ENCODE data around the gene ART4. TPM values are rescaled to one million over a fixed set of nuclear protein-coding genes. Genes with fewer than 3 reads are reported as not detected.

Gene ART4
- total RNA-seq, 1 donor: not detected

- Histone ChIP-seq H3K4me3 (ENCODE audit: insufficient read depth, low read length) (no peak overlapping the region), H3K79me2 (ENCODE audit: insufficient read depth, low read length) (no peaks in the 10 kb centered on the region), H3K27ac (ENCODE audit: low read depth, low read length) (no peak overlapping the region), H3K27me3 (ENCODE audit: insufficient read depth, low read length) (no peaks in the 10 kb centered on the region), H2AFZ (ENCODE audit: low read length) (no peak overlapping the region), H3K36me3 (ENCODE audit: insufficient read depth, low read length) (no peaks in the 10 kb centered on the region), H3K9me3 (ENCODE audit: low read depth, low read length) (no peaks in the 10 kb centered on the region), H3K4me1 (ENCODE audit: insufficient read depth, low read length) (peaks cover 28% of the 10 kb centered on the region), H3K4me2 (ENCODE audit: insufficient read depth, low read length) (no peak overlapping the region), H4K20me1 (ENCODE audit: insufficient read depth, low read length) (no peaks in the 10 kb centered on the region)
- no peak for TF ChIP-seq CTCF (IDR thresholded peaks at IDR 0.05; ENCODE audit: extremely low read depth, low read depth, low read length)
- DNase-seq (ENCODE audit: insufficient read length, low spot score, missing footprints): no peak
Observed at GRCh38 chr12:14834509-14834908, 8.8 kb downstream of the ART4 start.

- Histone ChIP-seq H3K36me3 (ENCODE audit: insufficient read depth, low read length) (no peaks in the 10 kb centered on the region), H3K79me2 (ENCODE audit: insufficient read depth, low read length) (no peaks in the 10 kb centered on the region), H3K27me3 (ENCODE audit: insufficient read depth, low read length) (no peaks in the 10 kb centered on the region), H4K20me1 (ENCODE audit: insufficient read depth, low read length) (no peaks in the 10 kb centered on the region), H3K9me3 (ENCODE audit: low read depth, low read length) (no peaks in the 10 kb centered on the region), H3K27ac (ENCODE audit: low read depth, low read length) (no peak overlapping the region), H3K4me1 (ENCODE audit: insufficient read depth, low read length) (peaks cover 28% of the 10 kb centered on the region), H2AFZ (ENCODE audit: low read length) (no peak overlapping the region), H3K4me3 (ENCODE audit: insufficient read depth, low read length) (no peak overlapping the region), H3K4me2 (ENCODE audit: insufficient read depth, low read length) (no peak overlapping the region)
- TF ChIP-seq CTCF (IDR thresholded peaks at IDR 0.05; ENCODE audit: extremely low read depth, low read depth, low read length): no peak
- DNase-seq (ENCODE audit: insufficient read length, low spot score, missing footprints): no peak
Observed at GRCh38 chr12:14833952-14834351, 9.4 kb downstream of the ART4 start.

GRCh38 chr12:14833336-14833735, 10.0 kb downstream of the ART4 start:
- H3K4me2 ChIP-seq (ENCODE audit: insufficient read depth, low read length): no peak overlapping the region
- no peak for DNase-seq (ENCODE audit: insufficient read length, low spot score, missing footprints)
- no peaks in the 10 kb centered on the region for H3K79me2 ChIP-seq (ENCODE audit: insufficient read depth, low read length)
- no peak overlapping the region for H3K27ac ChIP-seq (ENCODE audit: low read depth, low read length)
- H3K36me3 ChIP-seq (ENCODE audit: insufficient read depth, low read length): no peaks in the 10 kb centered on the region
- H3K4me3 ChIP-seq (ENCODE audit: insufficient read depth, low read length): no peak overlapping the region
- no peaks in the 10 kb centered on the region for H3K27me3 ChIP-seq (ENCODE audit: insufficient read depth, low read length)
- H2AFZ ChIP-seq (ENCODE audit: low read length): no peak overlapping the region
- no peaks in the 10 kb centered on the region for H3K9me3 ChIP-seq (ENCODE audit: low read depth, low read length)
- TF ChIP-seq CTCF (IDR thresholded peaks at IDR 0.05; ENCODE audit: extremely low read depth, low read depth, low read length): no peak
- H3K4me1 ChIP-seq (ENCODE audit: insufficient read depth, low read length): peaks cover 28% of the 10 kb centered on the region
- no peaks in the 10 kb centered on the region for H4K20me1 ChIP-seq (ENCODE audit: insufficient read depth, low read length)

GRCh38 chr12:14828892-14829291, 14.4 kb downstream of the ART4 start:
- DNase-seq (ENCODE audit: insufficient read length, low spot score, missing footprints): no peak
- peaks cover 4% of the 10 kb centered on the region for H3K4me1 ChIP-seq (ENCODE audit: insufficient read depth, low read length)
- no peaks in the 10 kb centered on the region for H3K36me3 ChIP-seq (ENCODE audit: insufficient read depth, low read length)
- H3K4me3 ChIP-seq (ENCODE audit: insufficient read depth, low read length): no peak overlapping the region
- no peak overlapping the region for H2AFZ ChIP-seq (ENCODE audit: low read length)
- no peak overlapping the region for H3K4me2 ChIP-seq (ENCODE audit: insufficient read depth, low read length)
- TF ChIP-seq CTCF (IDR thresholded peaks at IDR 0.05; ENCODE audit: extremely low read depth, low read depth, low read length): no peak
- H3K27ac ChIP-seq (ENCODE audit: low read depth, low read length): no peak overlapping the region
- no peaks in the 10 kb centered on the region for H3K9me3 ChIP-seq (ENCODE audit: low read depth, low read length)
- H4K20me1 ChIP-seq (ENCODE audit: insufficient read depth, low read length): no peaks in the 10 kb centered on the region
- no peaks in the 10 kb centered on the region for H3K27me3 ChIP-seq (ENCODE audit: insufficient read depth, low read length)
- no peaks in the 10 kb centered on the region for H3K79me2 ChIP-seq (ENCODE audit: insufficient read depth, low read length)
